ENCODE data around the gene KIF26A. TPM values are rescaled to one million over a fixed set of nuclear protein-coding genes. Genes with fewer than 3 reads are reported as not detected.
A peak's percentile ranks its signal among the peaks of the same experiment; 100 is the strongest.

KIF26A gene
- total RNA-seq, 1 experiment from 2014 or later = 5.5 TPM

DNA sequence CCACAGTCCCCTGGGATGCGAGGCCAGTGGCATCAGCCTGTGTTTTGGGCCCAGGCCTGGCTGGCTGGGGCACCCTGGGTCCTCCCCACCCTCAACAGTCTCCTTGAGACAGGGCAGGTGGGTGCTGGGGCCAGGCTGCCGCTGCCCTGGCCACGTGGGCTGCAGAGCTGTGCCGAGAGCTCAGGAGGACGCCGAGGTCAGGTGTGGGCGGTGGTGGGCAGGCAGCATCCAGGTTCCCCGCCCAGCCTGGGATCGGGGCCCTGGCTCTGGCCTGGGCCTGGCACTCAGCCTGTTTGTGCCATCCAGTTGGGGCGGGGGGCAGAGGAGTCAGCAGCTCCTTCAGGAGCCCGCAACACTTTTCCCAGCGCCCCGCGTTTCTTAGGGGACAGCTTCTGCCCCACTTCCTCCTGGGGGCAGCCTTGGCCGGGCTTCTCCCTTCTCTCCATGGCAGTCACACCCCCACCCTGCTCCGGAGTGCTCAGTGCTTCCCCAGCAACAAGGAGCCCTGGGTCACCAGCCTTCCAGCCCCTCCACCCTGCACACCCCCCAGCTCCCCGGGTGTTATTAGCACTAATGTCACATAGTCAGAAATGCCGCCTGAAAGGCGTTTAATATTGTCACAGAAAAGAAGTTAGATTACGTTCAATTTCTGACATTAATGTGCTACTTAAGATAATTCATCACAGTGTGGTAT is 30.8 kb downstream of the KIF26A start:
- POLR2A ChIA-PET = no interaction called here
- no peak overlapping the region for H3K4me3 Mint-ChIP-seq (ENCODE audit: unreplicated experiment)
- CTCF ChIA-PET = no interaction called here
- Histone ChIP-seq H3K36me3 (ENCODE audit: control insufficient read depth, insufficient read depth, low read length) (no peaks in the 10 kb centered on the region), H3K9me3 (no peaks in the 10 kb centered on the region), H3K4me3 (ENCODE audit: low read depth, low read length) (no peak overlapping the region), H3K27me3 (replicated peaks; ENCODE audit: control insufficient read depth, insufficient read depth, low read length) (no peaks in the 10 kb centered on the region; the same call in 1 of the 2 replicates), H3K4me1 (peaks cover 15% of the 10 kb centered on the region)
- no peaks in the 10 kb centered on the region for H3K36me3 Mint-ChIP-seq (ENCODE audit: insufficient read depth, unreplicated experiment)
- intact Hi-C loops (cut with micrococcal nuclease; ENCODE audit: unreplicated experiment) = no loop called here
- H3K4me1 Mint-ChIP-seq (ENCODE audit: low read depth, unreplicated experiment) = no peaks in the 10 kb centered on the region
- TF ChIP-seq, protein P1, sequence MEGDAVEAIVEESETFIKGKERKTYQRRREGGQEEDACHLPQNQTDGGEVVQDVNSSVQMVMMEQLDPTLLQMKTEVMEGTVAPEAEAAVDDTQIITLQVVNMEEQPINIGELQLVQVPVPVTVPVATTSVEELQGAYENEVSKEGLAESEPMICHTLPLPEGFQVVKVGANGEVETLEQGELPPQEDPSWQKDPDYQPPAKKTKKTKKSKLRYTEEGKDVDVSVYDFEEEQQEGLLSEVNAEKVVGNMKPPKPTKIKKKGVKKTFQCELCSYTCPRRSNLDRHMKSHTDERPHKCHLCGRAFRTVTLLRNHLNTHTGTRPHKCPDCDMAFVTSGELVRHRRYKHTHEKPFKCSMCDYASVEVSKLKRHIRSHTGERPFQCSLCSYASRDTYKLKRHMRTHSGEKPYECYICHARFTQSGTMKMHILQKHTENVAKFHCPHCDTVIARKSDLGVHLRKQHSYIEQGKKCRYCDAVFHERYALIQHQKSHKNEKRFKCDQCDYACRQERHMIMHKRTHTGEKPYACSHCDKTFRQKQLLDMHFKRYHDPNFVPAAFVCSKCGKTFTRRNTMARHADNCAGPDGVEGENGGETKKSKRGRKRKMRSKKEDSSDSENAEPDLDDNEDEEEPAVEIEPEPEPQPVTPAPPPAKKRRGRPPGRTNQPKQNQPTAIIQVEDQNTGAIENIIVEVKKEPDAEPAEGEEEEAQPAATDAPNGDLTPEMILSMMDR (IDR thresholded peaks at IDR 0.05; ENCODE audit: insufficient read depth in 1 of 2, low read depth in 1 of 2, low read length in 1 of 2, severe bottlenecking in 1 of 2, unreplicated experiment in 1 of 2) = no peak
- no peak for DNase-seq
- H3K27ac Mint-ChIP-seq (ENCODE audit: unreplicated experiment) = no peak overlapping the region
- H3K27me3 Mint-ChIP-seq (ENCODE audit: insufficient read depth, unreplicated experiment) = no peaks in the 10 kb centered on the region
- H3K9me3 Mint-ChIP-seq (ENCODE audit: unreplicated experiment) = no peaks in the 10 kb centered on the region
- BruUV-seq (replicated peaks) = no TSS peak

DNA sequence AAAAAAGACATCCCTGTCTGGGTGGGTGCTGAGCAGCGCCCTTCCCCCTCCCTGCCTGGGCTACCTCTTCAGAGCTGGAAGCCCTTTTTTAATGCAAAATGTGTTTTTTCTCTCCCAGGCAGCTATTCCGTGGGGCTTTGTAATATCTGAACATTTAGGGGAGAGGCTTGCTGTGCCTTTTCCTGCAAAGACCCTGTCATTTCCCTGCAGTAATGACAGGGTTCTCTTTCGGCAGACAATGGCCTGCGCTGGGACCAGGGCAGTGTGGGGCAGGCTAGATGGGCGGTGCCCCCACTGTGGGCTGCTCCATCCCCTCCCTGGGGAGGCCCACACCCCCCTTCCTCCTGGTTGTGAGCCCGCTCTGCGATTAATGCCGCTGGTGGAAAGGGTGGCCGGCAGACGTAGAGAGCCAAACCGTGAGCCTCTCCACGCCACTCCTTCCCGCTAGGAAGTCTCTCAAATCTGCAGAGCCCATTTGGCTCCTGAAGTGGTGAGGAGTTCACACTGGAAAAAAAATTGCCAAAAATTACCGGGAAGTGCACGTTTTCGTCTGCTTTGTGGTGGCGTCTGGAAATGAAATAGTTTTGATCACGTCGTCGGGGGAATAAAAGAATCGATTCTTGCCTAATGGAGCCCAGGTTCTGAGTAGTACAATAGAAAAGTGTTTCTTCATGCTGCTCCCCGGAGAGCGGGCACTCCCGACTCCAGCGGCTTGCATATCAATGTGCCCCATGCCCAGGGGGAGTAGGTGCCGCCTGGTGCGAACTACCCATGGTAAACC is 31.5 kb downstream of the KIF26A start:
- H3K9me3 Mint-ChIP-seq (ENCODE audit: unreplicated experiment) = no peaks in the 10 kb centered on the region
- no peaks in the 10 kb centered on the region for H3K36me3 Mint-ChIP-seq (ENCODE audit: insufficient read depth, unreplicated experiment)
- H3K4me3 ChIP-seq (ENCODE audit: low read depth, low read length) = no peak overlapping the region
- BruUV-seq (replicated peaks) = no TSS peak
- ChIA-PET CTCF (no interaction called here), POLR2A (no interaction called here)
- H3K4me3 Mint-ChIP-seq (ENCODE audit: unreplicated experiment) = no peak overlapping the region
- no peaks in the 10 kb centered on the region for H3K36me3 ChIP-seq (ENCODE audit: control insufficient read depth, insufficient read depth, low read length)
- H3K27me3 ChIP-seq (replicated peaks; ENCODE audit: control insufficient read depth, insufficient read depth, low read length) = no peaks in the 10 kb centered on the region; the same call in 1 of the 2 replicates
- no peaks in the 10 kb centered on the region for H3K4me1 Mint-ChIP-seq (ENCODE audit: low read depth, unreplicated experiment)
- no peaks in the 10 kb centered on the region for H3K9me3 ChIP-seq
- no peak for DNase-seq
- intact Hi-C loops (cut with micrococcal nuclease; ENCODE audit: unreplicated experiment) = no loop called here
- H3K27me3 Mint-ChIP-seq (ENCODE audit: insufficient read depth, unreplicated experiment) = no peaks in the 10 kb centered on the region
- H3K4me1 ChIP-seq = peaks cover 15% of the 10 kb centered on the region
- TF ChIP-seq, protein P1 (IDR thresholded peaks at IDR 0.05; ENCODE audit: insufficient read depth in 1 of 2, low read depth in 1 of 2, low read length in 1 of 2, severe bottlenecking in 1 of 2, unreplicated experiment in 1 of 2) = no peak
- H3K27ac Mint-ChIP-seq (ENCODE audit: unreplicated experiment) = no peak overlapping the region

DNA sequence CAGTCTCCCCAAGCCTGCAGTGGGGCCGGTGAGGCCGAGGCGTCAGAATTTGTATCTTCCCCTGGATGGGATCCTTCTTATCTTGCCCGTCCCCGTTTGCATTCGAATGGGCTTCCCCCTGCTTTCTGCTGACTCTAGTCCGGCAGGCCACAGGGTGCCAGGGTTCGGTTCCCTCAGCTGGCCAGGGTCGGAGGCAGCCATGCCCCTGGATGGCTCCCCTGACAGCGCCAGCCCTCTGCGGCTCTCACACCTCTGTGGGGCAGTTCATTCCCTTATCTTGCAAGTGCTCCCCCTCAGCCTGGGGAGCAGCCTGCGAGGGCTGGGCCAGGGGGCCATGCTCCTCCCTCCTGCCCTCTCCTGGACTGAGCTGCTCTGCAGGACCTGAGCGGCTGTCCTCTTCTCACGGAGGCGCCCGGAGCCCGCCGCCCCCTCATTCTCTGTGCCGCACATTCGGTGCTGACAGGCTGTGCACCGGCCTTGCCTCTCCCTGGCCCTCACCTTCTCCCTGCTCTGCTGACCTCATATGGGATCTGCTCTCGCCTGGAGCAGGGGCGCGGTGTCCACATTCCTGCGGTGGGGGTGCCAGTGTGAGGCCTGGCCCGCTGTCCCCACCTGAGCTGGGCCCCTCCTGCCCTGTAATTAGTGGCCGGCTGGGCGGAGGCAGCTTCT is 32.8 kb downstream of the KIF26A start:
- TF ChIP-seq, protein P1 (IDR thresholded peaks at IDR 0.05; ENCODE audit: insufficient read depth in 1 of 2, low read depth in 1 of 2, low read length in 1 of 2, severe bottlenecking in 1 of 2, unreplicated experiment in 1 of 2) = peak in 1 of 2 experiments; percentile 45
- no peaks in the 10 kb centered on the region for H3K4me1 Mint-ChIP-seq (ENCODE audit: low read depth, unreplicated experiment)
- H3K9me3 ChIP-seq = no peaks in the 10 kb centered on the region
- no peaks in the 10 kb centered on the region for H3K27me3 Mint-ChIP-seq (ENCODE audit: insufficient read depth, unreplicated experiment)
- H3K4me1 ChIP-seq = peaks cover 15% of the 10 kb centered on the region
- no TSS peak for BruUV-seq (replicated peaks)
- H3K4me3 ChIP-seq (ENCODE audit: low read depth, low read length) = peak overlapping the region; percentile 65
- POLR2A ChIA-PET = interaction anchor here (0.5 to 1.5 kb wide), 2 partner anchors 10 to 20 kb away, joined by 3 to 4 read pairs; no protein-coding TSS in a partner anchor
- CTCF ChIA-PET = interaction anchor here (0.7 to 1.0 kb wide), 2 partner anchors 11 to 171 kb away, joined by 3 read pairs; no protein-coding TSS in a partner anchor
- intact Hi-C loops (cut with micrococcal nuclease; ENCODE audit: unreplicated experiment) = no loop called here
- peak overlapping the region; percentile 76 for H3K4me3 Mint-ChIP-seq (ENCODE audit: unreplicated experiment)
- DNase-seq = peak; percentile 91 to 93
- no peaks in the 10 kb centered on the region for H3K9me3 Mint-ChIP-seq (ENCODE audit: unreplicated experiment)
- H3K27me3 ChIP-seq (replicated peaks; ENCODE audit: control insufficient read depth, insufficient read depth, low read length) = no peaks in the 10 kb centered on the region
- H3K36me3 ChIP-seq (ENCODE audit: control insufficient read depth, insufficient read depth, low read length) = no peaks in the 10 kb centered on the region
- H3K27ac Mint-ChIP-seq (ENCODE audit: unreplicated experiment) = peak overlapping the region; percentile 79
- H3K36me3 Mint-ChIP-seq (ENCODE audit: insufficient read depth, unreplicated experiment) = no peaks in the 10 kb centered on the region
